Kidney (tissue), 14 donors: ENCODE measurements around the gene HNF4A. TPM values are rescaled to one million over a fixed set of nuclear protein-coding genes. Genes with fewer than 3 reads are reported as not detected.
"Not testable (repeated sequence)": the region's sequence is repeated elsewhere in the genome, so short reads cannot be mapped to it uniquely, and the experiment has no call there.

ENCODE experiments used
- DNase-seq, 5 donors: peaks; one replicate each; pipeline ENCODE4 v3.0.0-alpha.2; 2013 to 2020
- FAIRE-seq: peaks from 2 replicates; lab custom pipeline; 2012; peaks lifted over from hg19 to GRCh38; lab: Jason Lieb, UNC
- H3K27ac ChIP-seq, 2 donors: one replicate each; pipeline ENCODE4 v1.7.0; 2013; ENCODE audit warnings: low read depth in 2 of 2, low read length in 2 of 2, inconsistent platforms in 1 of 2
- H3K27me3 ChIP-seq: one replicate; pipeline ENCODE4 v1.7.1; 2013; ENCODE audit warnings: low read length, inconsistent platforms; ENCODE audit not compliant: control insufficient read depth, insufficient read depth
- H3K36me3 ChIP-seq, 3 donors: one replicate each; pipeline versions ENCODE4 v1.7.0 to v1.7.1; 2013; ENCODE audit warnings: low read length in 3 of 3, control low read depth in 1 of 3, inconsistent platforms in 1 of 3; ENCODE audit not compliant: insufficient read depth in 3 of 3, control insufficient read depth in 2 of 3
- H3K4me1 ChIP-seq, 3 donors: one replicate each; pipeline versions ENCODE4 v1.7.0 to v1.7.1; 2013; ENCODE audit warnings: low read length in 3 of 3, inconsistent platforms in 1 of 3, low read depth in 1 of 3; ENCODE audit not compliant: control insufficient read depth in 2 of 3, insufficient read depth in 2 of 3
- H3K4me3 ChIP-seq, 3 donors: one replicate each; pipeline versions ENCODE4 v1.7.0 to v1.8.1; 2013; ENCODE audit warnings: low read length in 3 of 3, control low read depth in 1 of 3, inconsistent platforms in 1 of 3
- H3K9ac ChIP-seq, 3 donors: one replicate each; pipeline versions ENCODE4 v1.7.0 to v1.7.1; 2013; ENCODE audit warnings: low read length in 3 of 3, control low read depth in 1 of 3, inconsistent platforms in 1 of 3
- H3K9me3 ChIP-seq, 3 donors: one replicate each; pipeline versions ENCODE4 v1.7.0 to v1.7.1; 2013; ENCODE audit warnings: low read length in 3 of 3, control low read depth in 1 of 3, inconsistent platforms in 1 of 3; ENCODE audit not compliant: control insufficient read depth in 2 of 3, insufficient read depth in 1 of 3
- intact Hi-C: fragments of 100-400 bp; cut with DNase I; formaldehyde crosslinking; loops from one replicate; pipeline ENCODE4 v1.11.1; 2022
- polyA plus RNA-seq: library from polyadenylated mRNA; stranded (reverse); fragments of 350-450 nt; fragmentation: Illumina TruSeq; extraction: RNeasy Lipid Tissue Mini Kit (QIAGEN cat#74804); gene quantifications from one replicate; pipeline ENCODE4 v1.2.3, GENCODE V29; 2014; ENCODE audit warnings: low read depth, low replicate concordance; ENCODE audit not compliant: insufficient read depth
- total RNA-seq: library from RNA; stranded (reverse); fragmentation: NEBNext Ultra II Directional; extraction: Animal tissue kit (Norgen Biotek cat#: 25700); gene quantifications from one replicate; pipeline ENCODE4 v1.2.1, GENCODE V29; 2021
- TF ChIP-seq, protein P1 (sequence below): IDR thresholded peaks from 3 replicates; pipeline ENCODE4 v1.5.1; 2012; ENCODE audit warnings: mild to moderate bottlenecking, moderate library complexity, borderline replicate concordance; ENCODE audit not compliant: insufficient read depth; ENCODE audit errors: extremely low read depth
- donor health status: control.
- donor health status: control.
- donor health status: control.
- donor health status: control.
- donor health status: control.
- donor health status: DM: yes; HTN: yes; CAD: no.
- donor health status: Normal renal cell carcinoma (clear cell type).

The HNF4A gene
- total and polyA plus RNA-seq, 2 donors from 2014 or later = 26.0 to 42.1 TPM

DNA sequence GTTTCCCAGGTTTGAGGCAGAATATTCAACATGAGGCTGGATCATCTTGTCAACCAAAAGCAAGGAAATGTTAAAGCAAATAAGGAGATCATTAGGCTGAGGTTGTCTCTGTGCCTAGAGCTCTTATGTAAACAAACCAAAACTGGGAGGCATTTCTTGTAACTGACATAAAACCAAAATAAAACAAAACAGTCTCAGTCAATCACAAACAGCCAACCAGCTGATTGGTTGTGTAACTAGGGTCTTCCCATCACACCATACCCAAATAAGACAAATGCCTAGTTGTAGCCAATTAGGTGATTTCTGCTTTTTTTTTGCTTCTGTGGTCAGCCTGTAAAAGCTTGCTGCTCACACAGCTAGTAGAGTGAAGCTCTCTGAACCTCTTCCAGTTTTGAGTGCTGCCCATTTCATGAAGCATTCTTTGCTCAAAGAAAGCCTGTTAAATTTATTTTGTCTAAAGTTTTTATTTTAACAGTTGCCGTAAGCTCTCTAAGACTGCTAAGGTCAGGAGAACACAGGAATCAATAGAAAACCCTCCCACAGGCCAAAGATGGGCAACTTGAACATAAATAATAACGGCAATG, 35.6 kb upstream of the HNF4A start:
- H3K4me1 ChIP-seq = no peaks in the 10 kb centered on the region
- no peaks in the 10 kb centered on the region for H3K27me3 ChIP-seq
- no peak overlapping the region for H3K9ac ChIP-seq
- TF ChIP-seq, protein P1, sequence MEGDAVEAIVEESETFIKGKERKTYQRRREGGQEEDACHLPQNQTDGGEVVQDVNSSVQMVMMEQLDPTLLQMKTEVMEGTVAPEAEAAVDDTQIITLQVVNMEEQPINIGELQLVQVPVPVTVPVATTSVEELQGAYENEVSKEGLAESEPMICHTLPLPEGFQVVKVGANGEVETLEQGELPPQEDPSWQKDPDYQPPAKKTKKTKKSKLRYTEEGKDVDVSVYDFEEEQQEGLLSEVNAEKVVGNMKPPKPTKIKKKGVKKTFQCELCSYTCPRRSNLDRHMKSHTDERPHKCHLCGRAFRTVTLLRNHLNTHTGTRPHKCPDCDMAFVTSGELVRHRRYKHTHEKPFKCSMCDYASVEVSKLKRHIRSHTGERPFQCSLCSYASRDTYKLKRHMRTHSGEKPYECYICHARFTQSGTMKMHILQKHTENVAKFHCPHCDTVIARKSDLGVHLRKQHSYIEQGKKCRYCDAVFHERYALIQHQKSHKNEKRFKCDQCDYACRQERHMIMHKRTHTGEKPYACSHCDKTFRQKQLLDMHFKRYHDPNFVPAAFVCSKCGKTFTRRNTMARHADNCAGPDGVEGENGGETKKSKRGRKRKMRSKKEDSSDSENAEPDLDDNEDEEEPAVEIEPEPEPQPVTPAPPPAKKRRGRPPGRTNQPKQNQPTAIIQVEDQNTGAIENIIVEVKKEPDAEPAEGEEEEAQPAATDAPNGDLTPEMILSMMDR = no peak
- no peak overlapping the region for H3K27ac ChIP-seq
- H3K36me3 ChIP-seq = no peaks in the 10 kb centered on the region
- DNase-seq = no peak
- intact Hi-C loops = no loop called here
- no peaks in the 10 kb centered on the region for H3K9me3 ChIP-seq
- no peak overlapping the region for H3K4me3 ChIP-seq
- FAIRE-seq = no peak

DNA sequence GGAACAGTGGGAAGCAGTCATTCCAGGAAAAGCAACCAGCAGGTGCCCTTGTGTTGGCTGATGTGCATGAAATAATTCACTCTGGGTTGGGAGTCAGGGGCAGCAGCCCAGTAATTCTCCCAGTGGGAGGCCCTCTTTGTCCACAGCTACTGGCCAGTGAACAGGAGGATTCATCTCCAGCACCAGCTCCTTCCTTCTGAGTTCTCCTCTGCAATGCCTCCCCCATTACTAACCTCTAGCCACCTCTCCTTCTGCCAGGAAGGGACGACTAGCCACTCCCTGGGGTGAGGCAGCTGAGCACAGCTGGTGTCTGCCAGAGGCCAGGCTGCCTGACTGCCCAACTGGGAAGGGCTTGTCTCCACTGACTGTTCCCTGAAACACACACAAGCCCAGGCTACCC, 31.2 kb upstream of the HNF4A start:
- intact Hi-C loops = no loop called here
- TF ChIP-seq, protein P1 = no peak
- H3K4me3 ChIP-seq = no peak overlapping the region
- no peak overlapping the region for H3K9ac ChIP-seq
- DNase-seq (peak in 2 of 5 donors; percentile 21 to 57), FAIRE-seq (no peak)
- H3K36me3 ChIP-seq = no peaks in the 10 kb centered on the region
- no peaks in the 10 kb centered on the region for H3K9me3 ChIP-seq
- no peak overlapping the region for H3K27ac ChIP-seq
- no peaks in the 10 kb centered on the region for H3K27me3 ChIP-seq
- no peaks in the 10 kb centered on the region for H3K4me1 ChIP-seq

DNA sequence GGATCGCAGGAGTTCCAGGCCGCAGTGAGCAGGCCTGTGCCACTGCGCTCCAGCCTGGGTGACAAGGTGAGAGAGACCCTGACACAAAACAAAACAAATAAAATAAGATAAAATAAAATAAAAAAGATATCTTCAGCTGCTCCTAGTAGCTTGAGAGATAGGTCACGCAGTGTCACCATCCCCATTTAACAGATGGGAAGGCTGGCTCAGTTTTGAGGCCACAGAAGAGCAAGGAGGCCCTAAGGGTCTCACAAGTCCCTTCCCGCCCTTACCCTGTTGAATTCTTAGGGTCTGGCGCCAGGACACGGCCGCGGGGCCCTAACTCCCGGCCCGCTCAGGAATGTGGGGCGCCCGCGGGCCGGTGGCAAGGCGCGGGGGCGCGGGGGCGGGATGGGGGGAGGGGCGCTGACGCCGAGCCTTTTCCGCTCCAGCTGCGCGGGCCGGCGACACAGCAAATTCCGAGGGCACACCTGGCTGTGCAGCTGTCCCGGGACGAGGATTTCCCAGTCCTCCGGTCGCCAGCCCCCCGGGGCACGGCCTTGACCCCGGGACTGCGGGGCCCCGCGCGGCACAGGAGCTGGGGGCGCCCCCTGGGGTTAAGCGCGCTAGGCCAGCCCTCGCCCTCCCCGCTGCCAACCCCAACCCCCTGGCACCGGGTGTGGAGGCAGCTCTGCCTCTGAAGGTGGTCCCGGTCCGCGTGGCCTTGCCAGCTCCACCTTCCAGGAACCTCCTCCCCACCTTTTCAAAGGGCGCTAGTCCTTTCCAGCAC, 28.9 kb upstream of the HNF4A start:
- intact Hi-C loops = no loop called here
- Histone ChIP-seq H3K27me3 (no peaks in the 10 kb centered on the region), H3K9ac (no peak overlapping the region), H3K27ac (no peak overlapping the region), H3K4me3 (no peak overlapping the region), H3K4me1 (no peaks in the 10 kb centered on the region), H3K36me3 (no peaks in the 10 kb centered on the region), H3K9me3 (no peaks in the 10 kb centered on the region)
- FAIRE-seq (no peak), DNase-seq (peak in 4 of 5 donors; percentile 27 to 68 (median 58))
- TF ChIP-seq, protein P1 = no peak

DNA sequence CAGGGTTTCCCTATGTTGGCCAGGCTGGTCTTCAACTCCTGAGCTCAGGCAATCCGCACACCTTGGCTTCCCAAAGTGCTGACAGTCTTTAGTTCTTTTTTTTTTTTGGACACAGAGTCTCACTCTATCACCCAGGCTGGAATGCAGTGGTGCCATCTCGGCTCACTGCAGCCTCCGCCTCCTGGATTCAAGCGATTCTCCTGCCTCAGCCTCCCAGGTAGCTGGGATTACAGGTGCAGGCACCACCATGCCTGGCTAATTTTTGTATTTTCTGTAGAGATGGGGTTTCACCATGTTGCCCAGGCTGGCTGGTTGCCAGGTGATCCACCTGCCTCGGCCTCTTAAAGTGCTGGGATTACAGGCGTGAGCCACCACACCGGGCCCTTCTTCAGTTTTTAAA, 27.8 kb upstream of the HNF4A start:
- H3K9ac ChIP-seq, H3K9me3 ChIP-seq, intact Hi-C loops, H3K4me1 ChIP-seq, H3K4me3 ChIP-seq, H3K36me3 ChIP-seq, DNase-seq, H3K27me3 ChIP-seq, FAIRE-seq, H3K27ac ChIP-seq: not testable (repeated sequence)
